Measurements from ENCODE around the gene PPIL4.

- no peak for TF ChIP-seq CTCF (IDR thresholded peaks at IDR 0.05; ENCODE audit: poor library complexity)
- no peak for TF ChIP-seq EZH2phosphoT487 (IDR thresholded peaks at IDR 0.05; ENCODE audit: low read depth, severe bottlenecking, unreplicated experiment)
Observed at GRCh38 chr6:149471801-149472200, 74.0 kb downstream of the PPIL4 start.

Measured in hepatocyte (in vitro differentiated cells).